ENCODE results near the gene NIPSNAP3A.

- TF ChIP-seq POLR2A (IDR thresholded peaks at IDR 0.05) (no peak), CTCF (IDR thresholded peaks at IDR 0.05) (no peak)
Measured at GRCh38 chr9:104783588-104783987, 36.1 kb downstream of the NIPSNAP3A start.
